GM18909 (cell line): ENCODE measurements around the gene GRB7.

Experiments used
- ATAC-seq: cut with Tn5 transposase; IDR thresholded peaks from one replicate; pipeline ENCODE4 v1.9.1; 2021; ENCODE audit warnings: mild to moderate bottlenecking; ENCODE audit not compliant: unreplicated experiment, poor library complexity

GRB7 gene

GRCh38 chr17:39765766-39766165 is 28.0 kb downstream of the GRB7 start:
- ATAC-seq, result no peak

- ATAC-seq, result no peak
Measured at GRCh38 chr17:39767147-39767546, 29.4 kb downstream of the GRB7 start.

- peak; percentile 53 for ATAC-seq
Measured at GRCh38 chr17:39769974-39770587, 32.3 kb downstream of the GRB7 start.

- ATAC-seq, result no peak
Measured at GRCh38 chr17:39772415-39772814, 34.7 kb downstream of the GRB7 start.

- ATAC-seq, result no peak
Measured at GRCh38 chr17:39772987-39773934, 35.5 kb downstream of the GRB7 start.

- ATAC-seq, result no peak
Measured at GRCh38 chr17:39774047-39774446, 36.3 kb downstream of the GRB7 start.

- ATAC-seq, result no peak
Measured at GRCh38 chr17:39775031-39775430, 37.3 kb downstream of the GRB7 start.

- ATAC-seq, result no peak
Measured at GRCh38 chr17:39776252-39776651, 38.5 kb downstream of the GRB7 start.

- peak; percentile 51 for ATAC-seq
Measured at GRCh38 chr17:39777534-39778365, 40.0 kb downstream of the GRB7 start.

GRCh38 chr17:39781031-39781860 is 43.5 kb downstream of the GRB7 start:
- no peak for ATAC-seq

- no peak for ATAC-seq
Measured at GRCh38 chr17:39781861-39782213, 44.1 kb downstream of the GRB7 start.

- ATAC-seq, result no peak
Measured at GRCh38 chr17:39782481-39782880, 44.7 kb downstream of the GRB7 start.

GRCh38 chr17:39782980-39783379 is 45.2 kb downstream of the GRB7 start:
- ATAC-seq, result no peak

- no peak for ATAC-seq
Measured at GRCh38 chr17:39787041-39787440, 49.3 kb downstream of the GRB7 start.

- no peak for ATAC-seq
Measured at GRCh38 chr17:39787743-39788484, 50.2 kb downstream of the GRB7 start.

GRCh38 chr17:39791111-39791992 is 53.6 kb downstream of the GRB7 start:
- ATAC-seq, result no peak

GRCh38 chr17:39792526-39793221 is 54.9 kb downstream of the GRB7 start:
- no peak for ATAC-seq
